RWPE1 (cell line): ENCODE data around the gene RBBP8NL.

Experiments
- CTCF ChIA-PET: fragments of 350-600 bp; sonication (Branson Sonifier 250); formaldehyde crosslinking; extraction: SDS; loops from one replicate; lab custom pipeline; 2021; lab: Yijun Ruan, JAX
- POLR2A ChIA-PET: fragments of 400-600 bp; formaldehyde crosslinking; extraction: SDS; loops from one replicate; lab custom pipeline; 2020; ENCODE audit warnings: antibody characterized with exemption; ENCODE audit not compliant: low non-redundant PET; lab: Yijun Ruan, JAX
- DNase-seq: peaks from one replicate; pipeline ENCODE4 v3.0.0; 2012; ENCODE audit warnings: low spot score
- H3K27ac ChIP-seq: fragments of 450-650 bp; 2 replicates; pipeline ENCODE4 v1.5.1; 2017
- TF ChIP-seq, protein P1 (sequence below): fragments of 450-650 bp; conservative IDR thresholded peaks from 2 replicates; pipeline ENCODE4 v1.5.1; 2017; ENCODE audit warnings: low read depth, mild to moderate bottlenecking

RBBP8NL gene

GRCh38 chr20:62469352-62469751 is 42.0 kb upstream of the RBBP8NL start:
- ChIA-PET CTCF (no interaction called here), POLR2A (no interaction called here)
- no peak for DNase-seq

GRCh38 chr20:62466806-62467537 is 39.6 kb upstream of the RBBP8NL start:
- H3K27ac ChIP-seq: no peak overlapping the region
- no peak for DNase-seq
- TF ChIP-seq, protein P1, sequence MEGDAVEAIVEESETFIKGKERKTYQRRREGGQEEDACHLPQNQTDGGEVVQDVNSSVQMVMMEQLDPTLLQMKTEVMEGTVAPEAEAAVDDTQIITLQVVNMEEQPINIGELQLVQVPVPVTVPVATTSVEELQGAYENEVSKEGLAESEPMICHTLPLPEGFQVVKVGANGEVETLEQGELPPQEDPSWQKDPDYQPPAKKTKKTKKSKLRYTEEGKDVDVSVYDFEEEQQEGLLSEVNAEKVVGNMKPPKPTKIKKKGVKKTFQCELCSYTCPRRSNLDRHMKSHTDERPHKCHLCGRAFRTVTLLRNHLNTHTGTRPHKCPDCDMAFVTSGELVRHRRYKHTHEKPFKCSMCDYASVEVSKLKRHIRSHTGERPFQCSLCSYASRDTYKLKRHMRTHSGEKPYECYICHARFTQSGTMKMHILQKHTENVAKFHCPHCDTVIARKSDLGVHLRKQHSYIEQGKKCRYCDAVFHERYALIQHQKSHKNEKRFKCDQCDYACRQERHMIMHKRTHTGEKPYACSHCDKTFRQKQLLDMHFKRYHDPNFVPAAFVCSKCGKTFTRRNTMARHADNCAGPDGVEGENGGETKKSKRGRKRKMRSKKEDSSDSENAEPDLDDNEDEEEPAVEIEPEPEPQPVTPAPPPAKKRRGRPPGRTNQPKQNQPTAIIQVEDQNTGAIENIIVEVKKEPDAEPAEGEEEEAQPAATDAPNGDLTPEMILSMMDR: no peak
- POLR2A ChIA-PET: no interaction called here
- CTCF ChIA-PET: interaction anchor here (0.6 to 1.4 kb wide), 4 partner anchors 40 to 296 kb away, joined by 3 to 4 read pairs (median 3); no protein-coding TSS in a partner anchor

More at GRCh38 chr20:62469352-62469751, 42.0 kb upstream of the RBBP8NL start:
- no peak overlapping the region for H3K27ac ChIP-seq
- TF ChIP-seq, protein P1: no peak

GRCh38 chr20:62466072-62466760 is 38.9 kb upstream of the RBBP8NL start:
- DNase-seq: no peak
- TF ChIP-seq, protein P1: no peak
- no peak overlapping the region for H3K27ac ChIP-seq
- ChIA-PET CTCF (interaction anchor here (0.6 to 1.4 kb wide), 3 partner anchors 38 to 52 kb away, joined by 3 to 4 read pairs (median 3); no protein-coding TSS in a partner anchor), POLR2A (no interaction called here)

DNA sequence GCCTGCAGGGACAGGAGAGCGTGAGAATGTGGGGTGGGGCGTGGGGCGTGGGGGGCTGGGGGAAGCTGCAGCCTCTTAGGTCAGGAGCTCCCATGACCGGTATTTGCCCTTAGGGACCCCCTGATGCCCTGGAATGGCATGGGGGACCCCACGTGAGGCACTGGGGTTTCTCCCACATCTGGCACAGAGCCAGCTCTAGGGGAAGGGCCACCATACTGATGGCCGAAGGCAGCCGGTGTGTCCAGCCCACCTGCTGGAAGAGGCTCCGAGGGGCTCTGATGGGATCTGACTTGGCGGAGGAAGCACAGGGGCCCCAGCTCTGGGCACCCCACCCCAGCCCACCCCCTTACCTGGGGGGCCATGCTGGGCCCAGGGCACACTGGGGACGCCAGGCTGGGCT is 37.7 kb upstream of the RBBP8NL start:
- TF ChIP-seq, protein P1: no peak
- no peak for DNase-seq
- ChIA-PET POLR2A (interaction anchor here (0.6 kb wide), 1 partner anchor 25 kb away, joined by 3 read pairs; no protein-coding TSS in a partner anchor), CTCF (interaction anchor here (0.6 to 1.1 kb wide), 2 partner anchors 14 to 35 kb away, joined by 3 to 4 read pairs; no protein-coding TSS in a partner anchor)
- H3K27ac ChIP-seq: no peak overlapping the region

DNA sequence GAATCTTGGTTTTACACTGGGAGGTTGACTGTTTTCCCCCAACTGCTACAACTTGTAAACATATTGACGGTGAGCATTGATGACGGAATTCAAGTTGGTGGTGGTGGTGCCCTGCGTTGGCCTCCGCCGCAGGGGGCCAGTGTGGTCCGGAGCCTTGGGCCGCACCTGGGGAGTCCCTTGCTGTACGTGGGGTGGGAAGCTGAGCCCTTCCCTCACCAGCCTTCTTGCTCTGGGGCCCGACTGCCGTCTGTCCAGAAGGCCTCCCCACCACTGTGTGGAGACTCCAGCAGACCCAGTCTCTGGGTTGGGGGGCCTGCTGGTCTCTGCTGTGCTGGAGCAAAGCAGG is 37.1 kb upstream of the RBBP8NL start:
- ChIA-PET CTCF (interaction anchor here (0.6 to 1.1 kb wide), 2 partner anchors 14 to 46 kb away, joined by 3 read pairs; no protein-coding TSS in a partner anchor), POLR2A (no interaction called here)
- no peak overlapping the region for H3K27ac ChIP-seq
- no peak for DNase-seq
- TF ChIP-seq, protein P1: no peak

GRCh38 chr20:62463651-62464424 is 36.5 kb upstream of the RBBP8NL start:
- no peak overlapping the region for H3K27ac ChIP-seq
- CTCF ChIA-PET: interaction anchor here (0.6 to 1.1 kb wide), 3 partner anchors 15 to 54 kb away, joined by 3 read pairs; no protein-coding TSS in a partner anchor
- POLR2A ChIA-PET: no interaction called here
- TF ChIP-seq, protein P1: no peak
- DNase-seq: no peak
